Measurements from ENCODE around the gene KIF23. TPM values are rescaled to one million over a fixed set of nuclear protein-coding genes. Genes with fewer than 3 reads are reported as not detected.

The KIF23 gene
- total RNA-seq, 1 donor from 2014 or later = 1.8 TPM

- Histone ChIP-seq H3K27me3 (no peaks in the 10 kb centered on the region), H3K27ac (peak overlapping the region; percentile 81 to 86), H3K36me3 (peaks cover 0 to 3% of the 10 kb centered on the region in 2 donors), H3K9me3 (no peaks in the 10 kb centered on the region), H3K4me1 (peaks cover 0 to 11% of the 10 kb centered on the region in 2 donors), H3K4me3 (peak overlapping the region; percentile 66 to 67)
- TF ChIP-seq CTCF (IDR thresholded peaks at IDR 0.05) = peak; percentile 83 to 89 (median 88)
- intact Hi-C loops (cut with DNase I) = loop anchor here (1.0 to 10.0 kb wide), 4 partner anchors 9 to 635 kb away; partner anchors contain the start of genes KIF23 and TLE3
- peak; percentile 87 to 98 for DNase-seq (ENCODE audit: low spot score in 2 of 2)
Observed at GRCh38 chr15:69462493-69463181, 48.5 kb downstream of the KIF23 start.

GRCh38 chr15:69463182-69463756 is 49.1 kb downstream of the KIF23 start:
- Histone ChIP-seq H3K9me3 (no peaks in the 10 kb centered on the region), H3K36me3 (no peaks in the 10 kb centered on the region), H3K27me3 (no peaks in the 10 kb centered on the region), H3K4me1 (peaks cover 0 to 11% of the 10 kb centered on the region in 2 donors), H3K27ac (peak overlapping the region; percentile 81 to 86), H3K4me3 (peak overlapping the region; percentile 66 to 67)
- intact Hi-C loops (cut with DNase I) = loop anchor here (2.0 to 10.0 kb wide), 3 partner anchors 48 to 634 kb away; partner anchors contain the start of genes KIF23 and TLE3
- peak in 1 of 2 donors; percentile 63 for DNase-seq (ENCODE audit: low spot score in 2 of 2)
- no peak for TF ChIP-seq CTCF (IDR thresholded peaks at IDR 0.05)

- TF ChIP-seq CTCF (IDR thresholded peaks at IDR 0.05) = no peak
- H3K9me3 ChIP-seq = no peaks in the 10 kb centered on the region
- no peaks in the 10 kb centered on the region for H3K36me3 ChIP-seq
- H3K27me3 ChIP-seq = no peaks in the 10 kb centered on the region
- H3K27ac ChIP-seq = no peak overlapping the region
- no peak overlapping the region for H3K4me3 ChIP-seq
- intact Hi-C loops (cut with DNase I) = loop anchor here (10.0 kb wide), 1 partner anchor 130 kb away; no protein-coding TSS in a partner anchor
- H3K4me1 ChIP-seq = peaks cover 0 to 11% of the 10 kb centered on the region in 2 donors
- peak in 1 of 2 donors; percentile 12 for DNase-seq (ENCODE audit: low spot score in 2 of 2)
Observed at GRCh38 chr15:69465253-69465652, 51.1 kb downstream of the KIF23 start.

GRCh38 chr15:69466733-69467132 is 52.6 kb downstream of the KIF23 start:
- H3K27me3 ChIP-seq = no peaks in the 10 kb centered on the region
- intact Hi-C loops (cut with DNase I) = loop anchor here (10.0 kb wide), 1 partner anchor 128 kb away; no protein-coding TSS in a partner anchor
- no peak overlapping the region for H3K27ac ChIP-seq
- no peak for TF ChIP-seq CTCF (IDR thresholded peaks at IDR 0.05)
- DNase-seq (ENCODE audit: low spot score in 2 of 2) = no peak
- H3K36me3 ChIP-seq = no peaks in the 10 kb centered on the region
- peaks cover 0 to 11% of the 10 kb centered on the region in 2 donors for H3K4me1 ChIP-seq
- no peaks in the 10 kb centered on the region for H3K9me3 ChIP-seq
- no peak overlapping the region for H3K4me3 ChIP-seq

GRCh38 chr15:69467636-69468035 is 53.5 kb downstream of the KIF23 start:
- no peaks in the 10 kb centered on the region for H3K36me3 ChIP-seq
- peak in 1 of 2 donors; percentile 31 for DNase-seq (ENCODE audit: low spot score in 2 of 2)
- H3K27me3 ChIP-seq = no peaks in the 10 kb centered on the region
- H3K4me1 ChIP-seq = peaks cover 0 to 8% of the 10 kb centered on the region in 2 donors
- no peak overlapping the region for H3K27ac ChIP-seq
- H3K4me3 ChIP-seq = no peak overlapping the region
- no peak for TF ChIP-seq CTCF (IDR thresholded peaks at IDR 0.05)
- no peaks in the 10 kb centered on the region for H3K9me3 ChIP-seq
- intact Hi-C loops (cut with DNase I) = loop anchor here (10.0 kb wide), 1 partner anchor 127 kb away; no protein-coding TSS in a partner anchor

All from ascending aorta (tissue), 2 donors.